ENCODE results near the gene FSD1L. TPM values are rescaled to one million over a fixed set of nuclear protein-coding genes. Genes with fewer than 3 reads are reported as not detected.
A peak's percentile ranks its signal among the peaks of the same experiment; 100 is the strongest.
"Not testable (repeated sequence)": the region's sequence is repeated elsewhere in the genome, so short reads cannot be mapped to it uniquely, and the experiment has no call there.

The FSD1L gene
- total RNA-seq, 2 donors from 2014 or later: 2.5 to 3.0 TPM

DNA sequence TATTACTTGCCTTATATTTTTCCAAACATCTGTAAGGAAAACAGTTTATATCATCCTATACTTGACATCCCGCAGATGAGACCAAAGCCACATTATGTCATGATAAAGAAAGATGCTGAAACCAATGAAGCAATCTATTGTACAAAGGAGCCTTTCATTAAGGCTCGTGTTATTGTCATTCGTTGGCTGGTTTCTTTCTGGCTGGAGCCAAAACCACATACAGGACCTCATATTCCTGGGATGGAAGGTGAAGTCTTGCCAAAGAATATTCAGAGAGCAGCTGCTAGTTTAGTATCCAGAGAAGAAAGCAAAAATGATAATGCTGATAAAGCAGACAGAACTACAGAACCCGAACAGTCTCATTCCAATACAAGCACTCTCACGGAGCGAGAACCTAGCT is 73.2 kb downstream of the FSD1L start:
- ATAC-seq; intact Hi-C loops (cut with DNase I); DNase-seq: not testable (repeated sequence)

DNA sequence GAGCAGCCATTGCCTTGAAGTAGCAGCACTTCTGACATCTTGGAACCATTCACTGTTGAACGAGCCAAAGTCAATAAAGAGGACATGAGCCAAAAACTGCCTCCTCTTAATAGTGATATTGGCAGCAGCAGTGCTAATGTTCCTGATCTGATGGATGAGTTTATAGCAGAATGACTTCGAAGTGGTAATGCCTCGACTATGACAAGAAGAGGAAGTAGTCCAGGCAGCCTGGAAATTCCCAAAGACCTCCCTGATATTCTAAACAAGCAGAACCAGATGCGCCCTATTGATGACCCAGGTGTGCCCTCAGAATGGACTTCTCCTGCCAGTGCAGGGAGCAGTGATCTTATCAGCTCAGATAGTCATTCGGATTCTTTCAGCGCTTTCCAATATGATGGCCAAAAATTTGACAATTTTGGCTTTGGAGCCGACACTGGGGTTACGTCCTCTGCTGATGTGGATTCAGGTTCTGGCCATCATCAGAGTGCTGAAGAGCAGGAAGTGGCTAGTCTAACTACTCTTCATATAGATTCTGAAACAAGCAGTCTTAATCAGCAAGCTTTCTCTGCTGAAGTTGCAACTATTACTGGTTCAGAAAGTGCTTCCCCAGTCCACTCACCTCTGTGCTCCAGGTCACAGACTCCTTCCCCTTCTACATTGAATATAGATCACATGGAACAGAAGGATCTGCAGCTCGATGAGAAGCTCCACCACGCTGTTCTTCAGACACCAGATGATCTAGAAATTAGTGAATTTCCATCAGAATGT is 75.0 kb downstream of the FSD1L start:
- DNase-seq; ATAC-seq; intact Hi-C loops (cut with DNase I): not testable (repeated sequence)

GRCh38 chr9:105531530-105531929 is 83.7 kb downstream of the FSD1L start:
- no peak for ATAC-seq

DNA sequence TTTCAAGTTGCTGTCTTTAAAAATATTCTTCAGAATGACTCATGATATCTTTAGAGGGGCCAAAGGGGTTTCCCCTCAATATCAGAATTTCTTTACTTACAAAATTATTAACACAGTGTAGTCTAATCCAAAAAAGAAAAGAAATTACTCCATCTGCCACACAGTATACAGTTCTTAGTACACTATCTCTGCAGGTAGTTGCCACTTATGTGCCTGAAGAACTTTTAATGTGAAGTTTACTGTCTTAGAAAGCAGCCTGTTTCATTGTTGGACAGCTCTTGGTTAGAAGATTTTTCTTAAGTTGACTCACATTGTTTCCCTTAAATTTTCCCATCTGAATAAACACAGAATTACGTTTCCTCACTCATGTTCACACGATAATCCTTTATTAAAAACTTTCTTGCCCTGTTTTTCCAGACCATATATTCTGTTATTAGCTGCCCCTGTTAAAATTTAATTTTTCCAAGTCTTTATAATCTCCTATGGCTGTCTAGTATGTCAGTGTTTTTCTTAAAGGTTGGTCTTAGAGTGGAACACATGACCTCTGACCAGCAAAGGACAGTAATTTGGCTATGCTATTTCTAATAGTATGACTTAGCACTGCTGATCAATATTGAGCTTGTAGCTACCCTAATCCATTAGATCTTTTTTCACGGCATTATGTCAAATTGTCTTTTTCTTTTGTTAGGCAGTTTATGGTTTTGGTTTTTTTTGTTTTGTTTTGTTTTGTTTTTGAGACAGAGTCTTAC is 88.3 kb downstream of the FSD1L start:
- intact Hi-C loops (cut with DNase I): no loop called here
- ATAC-seq: no peak

More at GRCh38 chr9:105531530-105531929, 83.7 kb downstream of the FSD1L start:
- DNase-seq: no peak
- intact Hi-C loops (cut with DNase I): no loop called here

GRCh38 chr9:105539452-105539851 is 91.6 kb downstream of the FSD1L start:
- DNase-seq (no peak), ATAC-seq (no peak)
- intact Hi-C loops (cut with DNase I): no loop called here

More for the DNA sequence above, 88.3 kb downstream of the FSD1L start:
- DNase-seq: no peak

DNA sequence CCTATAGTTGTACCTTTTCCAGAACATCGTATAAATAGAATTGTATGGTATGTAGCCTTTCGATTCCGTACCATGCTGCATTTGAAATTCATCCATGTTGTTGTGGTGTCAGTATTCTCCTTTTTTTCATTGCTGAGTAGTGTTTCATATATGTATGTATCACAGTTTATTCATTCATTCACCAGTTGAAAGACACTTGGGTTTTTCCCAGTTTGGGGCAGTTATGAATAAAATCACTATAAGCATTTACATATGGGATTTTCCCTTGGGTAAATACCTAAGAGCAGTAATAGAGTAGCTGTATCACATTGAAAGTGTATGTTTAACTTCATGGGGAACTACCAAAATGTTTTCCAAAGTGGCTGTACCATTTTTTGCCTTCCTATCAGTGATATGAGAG is 94.0 kb downstream of the FSD1L start:
- no peak for ATAC-seq
- no peak for DNase-seq
- intact Hi-C loops (cut with DNase I): no loop called here

DNA sequence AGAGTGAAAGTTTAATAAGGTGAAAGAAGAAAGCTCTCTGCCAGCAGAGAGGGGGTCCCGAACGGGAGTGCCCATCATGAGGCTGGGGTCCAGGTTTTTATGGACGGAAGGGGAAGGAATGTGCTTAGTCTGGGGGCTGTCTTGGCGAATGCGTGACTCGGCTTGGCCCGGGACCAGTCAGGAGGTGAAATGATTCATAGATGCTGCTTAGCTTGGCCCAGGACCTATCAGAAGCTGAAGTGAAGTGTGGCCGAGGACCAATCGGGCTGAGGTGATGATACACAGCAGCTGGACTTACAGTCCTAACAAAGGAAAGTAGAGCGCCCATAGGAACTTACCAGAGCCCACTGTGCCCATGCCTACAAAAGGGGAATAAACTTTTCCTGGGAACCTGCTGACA is 106.2 kb downstream of the FSD1L start:
- ATAC-seq (peak in 1 of 2 donors; percentile 47), DNase-seq (peak; percentile 54)
- intact Hi-C loops (cut with DNase I): no loop called here

- intact Hi-C loops (cut with DNase I): no loop called here
- DNase-seq (peak; percentile 94), ATAC-seq (peak; percentile 97)
These were observed 110.2 kb downstream of the FSD1L start, which contains the start of gene FKTN for GRCh38 chr9:105557804-105558610. TSS of gene FKTN (plus strand) at chr9:105558131. CDS start at chr9:105575033, 16,902 bp downstream.

DNA sequence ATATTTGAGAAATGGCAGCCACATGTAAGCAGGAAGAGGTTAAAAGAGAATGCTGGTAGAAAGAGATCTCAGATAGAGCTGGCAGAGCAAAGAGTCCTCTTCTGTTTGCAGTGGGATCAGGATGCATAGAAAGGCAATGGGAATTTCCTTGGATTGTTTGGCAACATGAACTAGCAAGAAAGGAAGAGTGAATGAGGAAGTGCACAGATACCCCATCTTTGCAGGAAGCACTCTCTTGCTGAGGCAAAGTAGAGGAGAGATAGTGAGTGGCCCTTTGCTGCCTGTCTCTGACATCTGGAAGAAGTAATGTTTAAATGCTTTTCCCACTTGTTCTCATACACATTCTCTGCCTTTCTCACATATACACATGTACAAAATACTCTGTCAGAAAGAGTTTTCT is 124.6 kb downstream of the FSD1L start:
- DNase-seq (no peak), ATAC-seq (no peak)
- intact Hi-C loops (cut with DNase I): no loop called here

GRCh38 chr9:105579952-105580351 is 132.1 kb downstream of the FSD1L start:
- ATAC-seq; DNase-seq; intact Hi-C loops (cut with DNase I): not testable (repeated sequence)

DNA sequence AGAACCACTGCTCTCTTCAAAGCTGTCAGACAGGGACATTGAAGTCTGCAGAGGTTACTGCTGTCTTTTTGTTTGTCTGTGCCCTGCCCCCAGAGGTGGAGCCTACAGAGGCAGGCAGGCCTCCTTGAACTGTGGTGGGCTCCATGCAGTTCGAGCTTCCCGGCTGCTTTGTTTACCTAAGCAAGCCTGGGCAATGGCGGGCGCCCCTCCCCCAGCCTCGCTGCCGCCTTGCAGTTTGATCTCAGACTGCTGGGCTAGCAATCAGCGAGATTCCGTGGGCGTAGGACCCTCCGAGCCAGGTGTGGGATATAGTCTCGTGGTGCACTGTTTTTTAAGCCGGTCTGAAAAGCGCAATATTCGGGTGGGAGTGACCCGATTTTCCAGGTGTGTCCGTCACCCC is 133.7 kb downstream of the FSD1L start:
- ATAC-seq; DNase-seq; intact Hi-C loops (cut with DNase I): not testable (repeated sequence)

DNA sequence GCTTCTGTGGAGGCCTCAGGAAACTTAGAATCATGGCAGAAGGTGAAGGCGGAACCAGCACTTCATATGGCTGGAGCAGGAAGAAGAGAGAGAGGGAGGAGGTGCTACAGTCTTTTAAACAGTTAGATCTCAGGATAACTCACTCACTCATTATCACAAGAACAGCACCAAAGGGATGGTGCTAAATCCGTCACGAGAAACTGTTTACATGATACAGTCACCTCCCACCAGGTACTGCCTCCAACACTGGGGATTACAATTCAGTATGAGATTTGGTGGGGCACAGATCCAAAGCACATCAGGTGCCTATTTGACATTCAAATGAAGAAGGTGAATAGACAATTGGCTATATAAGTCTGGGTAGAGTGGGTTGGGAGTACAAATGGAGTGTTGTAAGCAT is 145.3 kb downstream of the FSD1L start:
- intact Hi-C loops (cut with DNase I): no loop called here
- ATAC-seq: no peak
- DNase-seq: no peak

Other genes with a start within 250 kb of the FSD1L start
- gene SLC44A1, start 203.4 kb upstream of the FSD1L start, total RNA-seq: 10 to 100 TPM; 16.9 to 17.3 TPM
- gene FKTN, start 110.1 kb downstream of the FSD1L start, total RNA-seq: 10 to 100 TPM in 1 of 2 donors, 1 to 10 TPM in 1; 9.3 to 10.2 TPM
- gene TAL2, start 214.4 kb downstream of the FSD1L start, total RNA-seq: under 1 TPM in 1 of 2 donors, not detected in 1; 0.50 TPM
- gene TMEM38B, start 246.5 kb downstream of the FSD1L start, total RNA-seq: 10 to 100 TPM; 47.8 to 49.0 TPM